T-cell (primary cell): Measurements from ENCODE around the gene CNOT2. TPM values are rescaled to one million over a fixed set of nuclear protein-coding genes. Genes with fewer than 3 reads are reported as not detected.

Experiments used
- total RNA-seq, 35 experiments: library from RNA in 6 of 35; stranded (reverse) in 6 of 35; fragments of 120-200 nt in 1 of 35; gene quantifications; one replicate each; pipeline versions ENCODE4 v1.2.1 to v1.2.4 and lab custom pipeline; 2013 to 2026

Gene CNOT2
- total RNA-seq, 5 donors from 2014 or later (not counting 1 experiment from before 2014, with no cell fraction given): 80.0 to 135 (median 86.4) TPM

Other genes starting within 250 kb of the CNOT2 start
- gene KCNMB4, start 122.9 kb downstream of the CNOT2 start, total RNA-seq: 1 to 10 TPM in 4 of 5 donors, under 1 TPM in 1; 0.79 to 2.6 (median 1.5) TPM